ENCODE measurements around the gene KRTAP5-7.

KRTAP5-7 gene

DNA sequence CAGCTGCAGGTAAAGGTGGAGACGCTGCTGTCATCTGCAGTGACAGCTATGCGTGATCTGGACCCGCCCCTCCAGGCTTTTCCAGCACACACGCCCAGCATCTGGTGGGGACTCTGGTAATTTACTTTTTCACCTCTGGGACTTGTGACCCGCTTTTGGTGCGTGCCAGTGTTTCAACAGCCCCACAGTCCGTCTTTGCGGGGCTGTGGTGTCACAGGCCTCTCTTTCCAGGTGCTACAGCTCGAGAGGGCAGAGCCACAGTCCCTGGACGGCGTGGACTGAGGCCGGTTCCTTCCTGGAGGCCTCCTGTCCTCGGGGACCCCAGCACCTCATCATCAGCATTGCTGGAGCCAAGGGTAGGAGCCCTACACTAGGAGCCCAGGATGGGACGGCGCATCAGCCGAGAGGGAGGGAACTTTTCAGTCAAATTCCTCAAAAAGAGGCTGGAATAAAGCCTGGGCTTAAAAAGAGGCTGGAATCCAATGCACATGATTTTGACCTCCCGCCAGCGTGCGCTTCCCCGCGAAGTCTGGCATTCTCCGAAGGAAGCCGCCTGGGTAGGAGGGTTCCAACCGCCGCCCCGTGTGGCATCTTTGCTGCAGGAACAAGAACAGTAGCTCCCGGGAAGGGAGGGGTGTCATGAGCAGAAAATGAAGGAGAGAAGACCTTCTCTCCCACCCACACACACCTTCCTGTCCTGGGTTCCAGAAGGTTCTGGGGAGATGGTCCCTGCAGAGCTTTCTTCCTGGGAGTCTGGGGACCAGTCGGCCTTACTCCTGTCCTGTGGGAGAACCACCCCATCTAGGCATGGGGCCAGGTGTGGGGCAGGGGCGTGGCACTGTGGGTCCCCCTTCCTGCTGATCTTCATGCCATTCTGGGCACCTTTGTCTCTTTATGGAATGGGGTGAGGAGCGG is 25.7 kb upstream of the KRTAP5-7 start:
- TF ChIP-seq, protein P1, sequence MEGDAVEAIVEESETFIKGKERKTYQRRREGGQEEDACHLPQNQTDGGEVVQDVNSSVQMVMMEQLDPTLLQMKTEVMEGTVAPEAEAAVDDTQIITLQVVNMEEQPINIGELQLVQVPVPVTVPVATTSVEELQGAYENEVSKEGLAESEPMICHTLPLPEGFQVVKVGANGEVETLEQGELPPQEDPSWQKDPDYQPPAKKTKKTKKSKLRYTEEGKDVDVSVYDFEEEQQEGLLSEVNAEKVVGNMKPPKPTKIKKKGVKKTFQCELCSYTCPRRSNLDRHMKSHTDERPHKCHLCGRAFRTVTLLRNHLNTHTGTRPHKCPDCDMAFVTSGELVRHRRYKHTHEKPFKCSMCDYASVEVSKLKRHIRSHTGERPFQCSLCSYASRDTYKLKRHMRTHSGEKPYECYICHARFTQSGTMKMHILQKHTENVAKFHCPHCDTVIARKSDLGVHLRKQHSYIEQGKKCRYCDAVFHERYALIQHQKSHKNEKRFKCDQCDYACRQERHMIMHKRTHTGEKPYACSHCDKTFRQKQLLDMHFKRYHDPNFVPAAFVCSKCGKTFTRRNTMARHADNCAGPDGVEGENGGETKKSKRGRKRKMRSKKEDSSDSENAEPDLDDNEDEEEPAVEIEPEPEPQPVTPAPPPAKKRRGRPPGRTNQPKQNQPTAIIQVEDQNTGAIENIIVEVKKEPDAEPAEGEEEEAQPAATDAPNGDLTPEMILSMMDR (IDR thresholded peaks at IDR 0.05; ENCODE audit: insufficient read depth, low read length, missing control alignments) = no peak
- DNase-seq (ENCODE audit: low read depth, low spot score) = no peak
- POLR2A ChIA-PET = no interaction called here
- CTCF ChIA-PET = no interaction called here
- no peak overlapping the region for H3K4me3 ChIP-seq (ENCODE audit: low read depth, low read length)

- TF ChIP-seq, protein P1 (IDR thresholded peaks at IDR 0.05; ENCODE audit: insufficient read depth, low read length, missing control alignments) = no peak
- CTCF ChIA-PET = no interaction called here
- H3K4me3 ChIP-seq (ENCODE audit: low read depth, low read length) = no peak overlapping the region
- POLR2A ChIA-PET = no interaction called here
- no peak for DNase-seq (ENCODE audit: low read depth, low spot score)
Measured at GRCh38 chr11:71502026-71502425, 25.0 kb upstream of the KRTAP5-7 start.

DNA sequence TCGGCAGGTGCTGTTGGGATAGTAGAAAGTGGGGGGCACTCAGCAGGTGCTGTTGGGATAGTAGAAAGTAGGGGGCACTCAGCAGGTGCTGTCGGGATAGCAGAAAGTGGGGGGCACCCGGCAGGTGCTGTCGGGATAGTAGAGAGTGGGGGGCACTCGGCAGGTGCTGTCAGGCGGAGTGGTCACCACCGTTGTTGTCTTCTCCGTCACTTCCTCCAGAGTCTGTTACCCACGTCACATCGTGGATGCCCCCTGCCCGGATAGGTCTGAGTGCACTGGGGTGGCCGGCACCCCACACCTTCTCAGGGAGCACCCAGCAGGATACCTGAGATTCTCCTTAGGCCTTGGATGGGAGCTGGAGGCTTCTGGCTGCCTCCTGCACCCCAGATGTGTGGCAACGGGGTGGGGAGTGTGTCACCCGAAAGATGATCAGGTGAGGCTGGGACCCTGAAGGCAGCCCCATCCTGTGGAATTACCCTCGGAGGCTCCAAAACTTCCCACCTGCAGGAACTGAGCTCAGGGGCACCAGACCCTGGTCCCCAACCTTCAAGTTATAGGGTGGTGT is 24.1 kb upstream of the KRTAP5-7 start:
- POLR2A ChIA-PET = no interaction called here
- H3K4me3 ChIP-seq (ENCODE audit: low read depth, low read length) = no peak overlapping the region
- TF ChIP-seq, protein P1 (IDR thresholded peaks at IDR 0.05; ENCODE audit: insufficient read depth, low read length, missing control alignments) = no peak
- CTCF ChIA-PET = no interaction called here
- DNase-seq (ENCODE audit: low read depth, low spot score) = no peak

GRCh38 chr11:71504531-71504930 is 22.5 kb upstream of the KRTAP5-7 start:
- CTCF ChIA-PET = no interaction called here
- no peak for DNase-seq (ENCODE audit: low read depth, low spot score)
- POLR2A ChIA-PET = interaction anchor here (0.6 kb wide), 1 partner anchor 249 kb away, joined by 3 read pairs; no protein-coding TSS in a partner anchor

GRCh38 chr11:71505001-71505400 is 22.1 kb upstream of the KRTAP5-7 start:
- DNase-seq (ENCODE audit: low read depth, low spot score) = no peak
- ChIA-PET POLR2A (no interaction called here), CTCF (no interaction called here)
- TF ChIP-seq, protein P1 (IDR thresholded peaks at IDR 0.05; ENCODE audit: insufficient read depth, low read length, missing control alignments) = no peak
- no peak overlapping the region for H3K4me3 ChIP-seq (ENCODE audit: low read depth, low read length)

More at GRCh38 chr11:71504531-71504930, 22.5 kb upstream of the KRTAP5-7 start:
- TF ChIP-seq, protein P1 (IDR thresholded peaks at IDR 0.05; ENCODE audit: insufficient read depth, low read length, missing control alignments) = no peak
- no peak overlapping the region for H3K4me3 ChIP-seq (ENCODE audit: low read depth, low read length)

DNA sequence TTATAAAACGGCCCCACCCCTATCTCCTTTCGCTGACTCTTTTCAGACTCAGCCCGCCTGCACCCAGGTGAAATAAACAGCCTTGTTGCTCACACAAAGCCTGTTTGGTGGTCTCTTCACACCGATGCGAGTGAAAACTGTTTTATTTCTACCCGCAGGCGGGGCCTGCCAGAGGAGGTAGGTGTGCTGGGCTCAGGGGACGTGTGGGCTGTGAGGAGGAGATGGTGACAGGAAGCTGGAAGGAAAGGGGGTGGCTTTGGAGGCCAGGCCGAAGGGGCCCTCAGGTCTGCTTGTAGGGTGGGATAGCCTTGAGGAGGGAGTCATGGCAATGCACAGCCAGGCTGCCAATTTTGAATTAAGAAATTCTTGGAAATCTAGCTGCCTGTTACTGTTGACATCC is 21.3 kb upstream of the KRTAP5-7 start:
- CTCF ChIA-PET = no interaction called here
- TF ChIP-seq, protein P1 (IDR thresholded peaks at IDR 0.05; ENCODE audit: insufficient read depth, low read length, missing control alignments) = no peak
- DNase-seq (ENCODE audit: low read depth, low spot score) = no peak
- no peak overlapping the region for H3K4me3 ChIP-seq (ENCODE audit: low read depth, low read length)
- POLR2A ChIA-PET = no interaction called here
